Measurements from ENCODE around the gene IL15RA.

The IL15RA gene

GRCh38 chr10:5981529-5981928 lies 4.2 kb upstream of the IL15RA start:
- Histone ChIP-seq H3K4me1 (ENCODE audit: control insufficient read depth in 1 of 2, insufficient read depth in 2 of 2, low read length in 2 of 2) (no peaks in the 10 kb centered on the region), H3K27ac (ENCODE audit: low read length) (no peak overlapping the region), H3K27me3 (ENCODE audit: low read depth, low read length) (no peaks in the 10 kb centered on the region), H3K9me3 (ENCODE audit: control insufficient read depth in 1 of 2, low read length in 2 of 2) (no peaks in the 10 kb centered on the region), H3K36me3 (ENCODE audit: control insufficient read depth in 1 of 2, insufficient read depth in 2 of 2, low read length in 2 of 2) (no peaks in the 10 kb centered on the region), H3K4me3 (ENCODE audit: low read depth in 1 of 2, low read length in 2 of 2) (no peak overlapping the region)

GRCh38 chr10:5978230-5978489 lies 817 bp upstream of the IL15RA start:
- no peaks in the 10 kb centered on the region for H3K9me3 ChIP-seq (ENCODE audit: control insufficient read depth in 1 of 2, low read length in 2 of 2)
- H3K36me3 ChIP-seq (ENCODE audit: control insufficient read depth in 1 of 2, insufficient read depth in 2 of 2, low read length in 2 of 2) = no peaks in the 10 kb centered on the region
- H3K27ac ChIP-seq (ENCODE audit: low read length) = peak overlapping the region; percentile 67
- peak overlapping the region; percentile 76 to 95 for H3K4me3 ChIP-seq (ENCODE audit: low read depth in 1 of 2, low read length in 2 of 2)
- no peaks in the 10 kb centered on the region for H3K27me3 ChIP-seq (ENCODE audit: low read depth, low read length)
- H3K4me1 ChIP-seq (ENCODE audit: control insufficient read depth in 1 of 2, insufficient read depth in 2 of 2, low read length in 2 of 2) = peaks cover 0 to 7% of the 10 kb centered on the region in 2 donors

DNA sequence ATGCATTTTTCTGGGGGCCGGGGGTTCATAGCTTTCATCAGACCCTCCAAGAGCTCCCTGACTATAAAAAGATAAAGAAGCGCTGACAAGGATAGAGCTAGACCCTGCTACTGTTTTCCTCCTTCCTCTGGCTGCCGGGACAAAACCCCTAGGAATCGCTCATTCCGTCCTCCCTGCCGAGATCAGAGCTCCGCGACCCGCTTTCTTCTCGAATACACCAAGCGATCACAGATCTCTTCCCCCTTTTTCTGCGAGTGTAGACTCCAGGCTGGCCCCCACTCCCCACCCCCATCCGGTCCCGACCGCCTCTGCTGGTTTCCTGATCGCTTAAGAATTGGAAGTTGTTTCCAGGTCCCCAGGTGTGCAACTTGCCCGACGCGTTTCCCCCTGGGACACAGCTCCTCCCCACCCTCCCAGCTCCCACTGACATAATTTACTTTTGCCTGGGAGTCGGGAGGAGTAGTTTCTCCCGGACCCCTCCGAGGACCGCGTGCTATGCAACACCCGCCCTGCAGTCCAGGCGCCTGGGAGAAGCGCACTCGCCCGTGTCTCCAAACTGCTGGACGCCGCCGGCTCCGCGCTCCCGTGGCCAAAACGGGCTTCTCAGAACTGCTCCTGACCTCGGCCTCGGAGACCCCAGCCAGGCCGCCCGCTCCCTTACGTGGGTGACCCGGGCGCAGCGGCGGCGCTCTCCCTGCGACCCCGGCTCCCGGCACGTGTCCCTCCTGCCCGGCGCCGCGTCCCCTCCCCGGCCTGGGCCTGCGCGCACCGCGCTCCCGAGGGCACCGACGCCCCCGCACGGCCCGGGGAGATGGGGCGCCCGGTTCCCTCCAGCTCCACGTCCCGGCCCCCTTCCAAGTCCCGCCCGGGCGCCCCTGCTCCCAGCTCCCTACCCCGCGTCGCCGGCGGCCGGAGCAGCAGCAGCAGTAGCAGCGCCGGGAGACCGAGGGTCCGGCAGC lies 552 bp downstream of the IL15RA start:
- H3K4me1 ChIP-seq (ENCODE audit: control insufficient read depth in 1 of 2, insufficient read depth in 2 of 2, low read length in 2 of 2) = peaks cover 3 to 7% of the 10 kb centered on the region in 2 donors
- no peaks in the 10 kb centered on the region for H3K36me3 ChIP-seq (ENCODE audit: control insufficient read depth in 1 of 2, insufficient read depth in 2 of 2, low read length in 2 of 2)
- H3K9me3 ChIP-seq (ENCODE audit: control insufficient read depth in 1 of 2, low read length in 2 of 2) = no peaks in the 10 kb centered on the region
- peak overlapping the region; percentile 83 for H3K27ac ChIP-seq (ENCODE audit: low read length)
- no peaks in the 10 kb centered on the region for H3K27me3 ChIP-seq (ENCODE audit: low read depth, low read length)
- H3K4me3 ChIP-seq (ENCODE audit: low read depth in 1 of 2, low read length in 2 of 2) = peak overlapping the region; percentile 76 to 95

DNA sequence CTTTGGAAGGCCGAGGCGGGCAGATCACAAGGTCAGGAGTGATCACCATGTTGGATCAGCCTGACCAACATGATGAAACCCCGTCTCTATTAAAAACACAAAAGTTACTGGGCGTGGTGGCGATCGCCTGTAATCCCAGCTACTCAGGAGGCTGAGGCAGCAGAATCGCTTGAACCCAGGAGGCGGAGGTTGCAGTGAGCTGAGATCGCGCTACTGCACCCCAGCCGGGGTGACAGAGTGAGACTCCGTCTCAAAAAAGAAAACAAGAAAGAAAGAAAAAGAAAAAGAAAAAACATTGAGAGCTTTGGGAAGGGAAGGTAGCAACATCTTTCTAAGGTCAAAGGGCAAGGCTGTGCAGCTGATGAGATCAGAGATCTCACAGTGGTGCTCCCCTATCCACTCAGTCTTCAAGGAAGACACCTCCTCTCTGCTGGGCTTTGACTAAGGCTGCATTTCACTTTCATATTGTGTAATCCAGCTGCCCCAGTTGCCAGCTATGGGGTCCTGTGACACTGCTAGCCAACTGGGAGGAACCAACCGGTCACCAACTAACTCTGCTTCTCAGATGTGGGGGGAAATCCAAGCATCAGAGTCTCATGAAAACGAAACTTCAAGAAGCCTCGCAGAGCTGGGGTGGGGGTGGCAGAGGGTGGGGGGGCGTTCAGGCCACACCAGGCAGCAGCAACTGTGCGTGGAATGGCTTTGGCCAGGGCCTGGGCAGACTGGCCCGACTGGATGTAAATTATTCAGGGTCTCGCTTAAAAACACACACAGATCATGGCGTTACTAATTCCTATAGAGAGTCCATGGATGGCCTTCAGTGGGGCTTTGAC lies 1.5 kb downstream of the IL15RA start:
- H3K4me1 ChIP-seq (ENCODE audit: control insufficient read depth in 1 of 2, insufficient read depth in 2 of 2, low read length in 2 of 2) = peaks cover 7 to 8% of the 10 kb centered on the region in 2 donors
- peak overlapping the region; percentile 76 to 95 for H3K4me3 ChIP-seq (ENCODE audit: low read depth in 1 of 2, low read length in 2 of 2)
- peak overlapping the region; percentile 83 for H3K27ac ChIP-seq (ENCODE audit: low read length)
- H3K27me3 ChIP-seq (ENCODE audit: low read depth, low read length) = no peaks in the 10 kb centered on the region
- H3K36me3 ChIP-seq (ENCODE audit: control insufficient read depth in 1 of 2, insufficient read depth in 2 of 2, low read length in 2 of 2) = no peaks in the 10 kb centered on the region
- H3K9me3 ChIP-seq (ENCODE audit: control insufficient read depth in 1 of 2, low read length in 2 of 2) = no peaks in the 10 kb centered on the region

- peaks cover 7 to 8% of the 10 kb centered on the region in 2 donors for H3K4me1 ChIP-seq (ENCODE audit: control insufficient read depth in 1 of 2, insufficient read depth in 2 of 2, low read length in 2 of 2)
- H3K27ac ChIP-seq (ENCODE audit: low read length) = no peak overlapping the region
- no peaks in the 10 kb centered on the region for H3K9me3 ChIP-seq (ENCODE audit: control insufficient read depth in 1 of 2, low read length in 2 of 2)
- H3K4me3 ChIP-seq (ENCODE audit: low read depth in 1 of 2, low read length in 2 of 2) = no peak overlapping the region
- H3K36me3 ChIP-seq (ENCODE audit: control insufficient read depth in 1 of 2, insufficient read depth in 2 of 2, low read length in 2 of 2) = no peaks in the 10 kb centered on the region
- H3K27me3 ChIP-seq (ENCODE audit: low read depth, low read length) = no peaks in the 10 kb centered on the region
Observed at GRCh38 chr10:5973069-5973468, 4.3 kb downstream of the IL15RA start.

DNA sequence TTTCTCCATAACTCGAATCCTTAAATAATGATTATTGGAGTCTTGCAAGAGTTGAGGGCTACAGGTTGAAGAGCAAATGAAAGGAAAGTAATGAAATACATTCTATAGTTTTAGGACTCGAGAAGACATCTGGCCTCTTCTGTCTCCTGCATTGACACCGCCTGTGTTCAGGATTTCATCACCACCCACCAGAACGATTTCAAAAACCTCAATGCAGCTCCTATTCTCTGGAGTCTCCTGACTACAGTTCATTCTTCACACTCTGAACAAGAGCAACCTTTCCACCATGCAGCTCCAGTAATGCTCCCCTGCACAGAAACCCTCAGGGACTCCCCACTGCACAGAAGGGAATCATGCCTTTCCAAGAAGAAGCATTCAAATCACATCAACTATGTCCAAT lies 5.5 kb downstream of the IL15RA start:
- no peaks in the 10 kb centered on the region for H3K27me3 ChIP-seq (ENCODE audit: low read depth, low read length)
- H3K9me3 ChIP-seq (ENCODE audit: control insufficient read depth in 1 of 2, low read length in 2 of 2) = no peaks in the 10 kb centered on the region
- H3K27ac ChIP-seq (ENCODE audit: low read length) = peak overlapping the region; percentile 71
- no peak overlapping the region for H3K4me3 ChIP-seq (ENCODE audit: low read depth in 1 of 2, low read length in 2 of 2)
- peaks cover 7 to 8% of the 10 kb centered on the region in 2 donors for H3K4me1 ChIP-seq (ENCODE audit: control insufficient read depth in 1 of 2, insufficient read depth in 2 of 2, low read length in 2 of 2)
- no peaks in the 10 kb centered on the region for H3K36me3 ChIP-seq (ENCODE audit: control insufficient read depth in 1 of 2, insufficient read depth in 2 of 2, low read length in 2 of 2)

DNA sequence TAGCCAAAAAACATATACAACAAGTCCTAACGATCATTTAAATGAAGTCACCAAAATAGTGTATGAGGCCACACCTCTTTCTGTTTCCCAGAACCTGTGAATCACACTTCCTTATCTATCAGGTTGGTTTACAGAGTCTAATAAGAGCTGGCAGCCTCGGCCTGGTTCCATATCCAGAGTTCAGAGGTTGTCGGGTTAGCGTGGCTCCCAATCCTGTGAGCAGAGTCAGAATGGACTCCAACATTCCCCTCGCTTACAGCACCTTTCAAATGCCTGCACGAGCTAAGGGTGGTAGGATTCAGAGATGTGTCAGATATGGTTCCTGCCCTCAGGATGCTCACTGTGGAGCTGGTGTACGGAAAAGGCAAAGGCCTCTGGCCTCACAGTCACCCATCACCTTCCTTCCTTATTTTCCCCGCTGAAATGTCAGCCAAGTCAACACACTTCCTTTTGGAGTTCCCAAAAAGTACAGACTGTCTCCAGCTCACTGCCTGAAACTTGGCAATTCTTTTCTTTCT lies 6.0 kb downstream of the IL15RA start:
- Histone ChIP-seq H3K27ac (ENCODE audit: low read length) (peak overlapping the region; percentile 71), H3K9me3 (ENCODE audit: control insufficient read depth in 1 of 2, low read length in 2 of 2) (no peaks in the 10 kb centered on the region), H3K36me3 (ENCODE audit: control insufficient read depth in 1 of 2, insufficient read depth in 2 of 2, low read length in 2 of 2) (no peaks in the 10 kb centered on the region), H3K4me3 (ENCODE audit: low read depth in 1 of 2, low read length in 2 of 2) (peak overlapping the region in 1 of 2 donors; percentile 34), H3K4me1 (ENCODE audit: control insufficient read depth in 1 of 2, insufficient read depth in 2 of 2, low read length in 2 of 2) (peaks cover 6 to 8% of the 10 kb centered on the region in 2 donors), H3K27me3 (ENCODE audit: low read depth, low read length) (no peaks in the 10 kb centered on the region)

DNA sequence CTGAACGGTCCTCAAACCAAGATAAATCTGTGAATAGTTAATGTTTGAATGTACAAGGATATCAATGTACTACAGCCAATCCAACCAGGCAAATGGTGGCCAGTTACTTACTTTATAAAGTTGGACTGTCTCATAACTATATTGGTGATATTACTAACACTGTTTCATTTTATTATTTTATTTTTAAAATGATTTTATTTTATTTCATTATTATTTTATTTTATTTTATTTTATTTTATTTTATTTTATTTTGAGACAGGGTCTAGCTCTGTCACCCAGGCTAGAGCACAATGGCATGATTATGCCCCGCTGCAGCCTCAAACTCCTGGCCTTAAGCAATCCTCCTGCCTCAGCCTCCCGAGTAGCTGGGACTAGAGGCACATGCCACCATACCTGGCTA lies 6.8 kb downstream of the IL15RA start:
- H3K9me3 ChIP-seq (ENCODE audit: control insufficient read depth in 1 of 2, low read length in 2 of 2) = no peaks in the 10 kb centered on the region
- H3K4me3 ChIP-seq (ENCODE audit: low read depth in 1 of 2, low read length in 2 of 2) = no peak overlapping the region
- H3K27me3 ChIP-seq (ENCODE audit: low read depth, low read length) = no peaks in the 10 kb centered on the region
- H3K4me1 ChIP-seq (ENCODE audit: control insufficient read depth in 1 of 2, insufficient read depth in 2 of 2, low read length in 2 of 2) = peaks cover 0 to 8% of the 10 kb centered on the region in 2 donors
- H3K36me3 ChIP-seq (ENCODE audit: control insufficient read depth in 1 of 2, insufficient read depth in 2 of 2, low read length in 2 of 2) = no peaks in the 10 kb centered on the region
- peak overlapping the region; percentile 71 for H3K27ac ChIP-seq (ENCODE audit: low read length)

DNA sequence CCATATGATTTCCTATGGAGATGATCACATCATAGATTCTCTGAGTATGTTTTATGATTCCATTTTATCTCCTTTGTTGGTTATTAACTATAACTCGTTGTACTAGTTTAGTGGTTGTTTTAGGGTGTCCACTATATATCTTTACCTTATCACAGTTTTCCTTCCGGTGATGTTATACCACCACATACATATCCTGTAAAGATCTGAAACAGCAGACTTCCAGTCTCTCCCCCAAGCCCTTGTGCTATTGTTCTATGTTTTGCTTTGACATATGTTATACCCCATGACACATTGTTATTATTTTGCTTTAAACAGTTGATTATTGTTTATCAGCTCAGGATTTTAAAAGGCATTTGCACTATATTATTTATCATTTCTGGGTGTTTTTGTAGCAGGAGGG lies 7.3 kb downstream of the IL15RA start:
- Histone ChIP-seq H3K4me1 (ENCODE audit: control insufficient read depth in 1 of 2, insufficient read depth in 2 of 2, low read length in 2 of 2) (peaks cover 0 to 8% of the 10 kb centered on the region in 2 donors), H3K4me3 (ENCODE audit: low read depth in 1 of 2, low read length in 2 of 2) (no peak overlapping the region), H3K27me3 (ENCODE audit: low read depth, low read length) (no peaks in the 10 kb centered on the region), H3K36me3 (ENCODE audit: control insufficient read depth in 1 of 2, insufficient read depth in 2 of 2, low read length in 2 of 2) (no peaks in the 10 kb centered on the region), H3K27ac (ENCODE audit: low read length) (peak overlapping the region; percentile 36), H3K9me3 (ENCODE audit: control insufficient read depth in 1 of 2, low read length in 2 of 2) (no peaks in the 10 kb centered on the region)

GRCh38 chr10:5968681-5969453 lies 8.5 kb downstream of the IL15RA start:
- Histone ChIP-seq H3K4me3 (ENCODE audit: low read depth in 1 of 2, low read length in 2 of 2) (no peak overlapping the region), H3K27ac (ENCODE audit: low read length) (no peak overlapping the region), H3K27me3 (ENCODE audit: low read depth, low read length) (no peaks in the 10 kb centered on the region), H3K9me3 (ENCODE audit: control insufficient read depth in 1 of 2, low read length in 2 of 2) (no peaks in the 10 kb centered on the region), H3K36me3 (ENCODE audit: control insufficient read depth in 1 of 2, insufficient read depth in 2 of 2, low read length in 2 of 2) (peaks cover 0 to under 1% of the 10 kb centered on the region in 2 donors), H3K4me1 (ENCODE audit: control insufficient read depth in 1 of 2, insufficient read depth in 2 of 2, low read length in 2 of 2) (peaks cover 0 to 8% of the 10 kb centered on the region in 2 donors)
